Prostate gland (tissue), 2 donors: ENCODE data around the gene STAG1.

Experiments
- POLR2A ChIP-seq: fragments of 450-650 bp; IDR thresholded peaks from one replicate; pipeline ENCODE4 v1.6.1; 2016; ENCODE audit warnings: antibody characterized with exemption, mild to moderate bottlenecking
- POLR2AphosphoS5 ChIP-seq: sonication (generic); formaldehyde crosslinking; IDR thresholded peaks from one replicate; pipeline ENCODE4 v1.6.1; 2017; ENCODE audit warnings: antibody characterized with exemption
- TF ChIP-seq, protein P1 (sequence below), 4 experiments: fragments of 200-600 bp in 2 of 4; fragments of 450-650 bp in 2 of 4; sonication (generic) in 2 of 4; IDR thresholded peaks; 1 replicate in 3 of 4; 2 replicates in 1 of 4; pipeline ENCODE4 v1.5.1; 2016 to 2019; ENCODE audit warnings: antibody characterized with exemption in 4 of 4, mild to moderate bottlenecking in 2 of 4, moderate library complexity in 2 of 4

DNA sequence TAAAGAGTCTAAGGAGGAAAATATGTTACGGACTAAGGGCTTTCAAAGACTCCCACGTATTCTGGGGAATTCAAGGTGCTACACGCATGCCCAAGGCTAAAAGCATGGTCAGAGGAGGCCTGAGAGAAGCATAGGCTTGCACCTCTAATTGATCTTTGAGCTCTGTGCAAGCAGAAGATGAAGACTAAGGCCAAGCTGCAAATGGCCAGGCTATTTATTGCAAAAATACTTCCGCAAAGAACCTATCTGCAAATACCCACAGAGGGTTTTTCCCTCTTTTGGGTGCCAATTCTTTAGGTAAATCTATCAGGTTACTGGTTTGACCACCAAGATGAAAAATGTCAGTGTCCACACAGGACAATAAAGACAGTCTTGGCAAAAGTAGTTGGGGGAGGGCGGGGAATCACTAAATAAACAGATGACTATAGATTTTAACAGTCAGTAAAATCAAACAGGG lies 119.5 kb downstream of the STAG1 start:
- TF ChIP-seq, protein P1, sequence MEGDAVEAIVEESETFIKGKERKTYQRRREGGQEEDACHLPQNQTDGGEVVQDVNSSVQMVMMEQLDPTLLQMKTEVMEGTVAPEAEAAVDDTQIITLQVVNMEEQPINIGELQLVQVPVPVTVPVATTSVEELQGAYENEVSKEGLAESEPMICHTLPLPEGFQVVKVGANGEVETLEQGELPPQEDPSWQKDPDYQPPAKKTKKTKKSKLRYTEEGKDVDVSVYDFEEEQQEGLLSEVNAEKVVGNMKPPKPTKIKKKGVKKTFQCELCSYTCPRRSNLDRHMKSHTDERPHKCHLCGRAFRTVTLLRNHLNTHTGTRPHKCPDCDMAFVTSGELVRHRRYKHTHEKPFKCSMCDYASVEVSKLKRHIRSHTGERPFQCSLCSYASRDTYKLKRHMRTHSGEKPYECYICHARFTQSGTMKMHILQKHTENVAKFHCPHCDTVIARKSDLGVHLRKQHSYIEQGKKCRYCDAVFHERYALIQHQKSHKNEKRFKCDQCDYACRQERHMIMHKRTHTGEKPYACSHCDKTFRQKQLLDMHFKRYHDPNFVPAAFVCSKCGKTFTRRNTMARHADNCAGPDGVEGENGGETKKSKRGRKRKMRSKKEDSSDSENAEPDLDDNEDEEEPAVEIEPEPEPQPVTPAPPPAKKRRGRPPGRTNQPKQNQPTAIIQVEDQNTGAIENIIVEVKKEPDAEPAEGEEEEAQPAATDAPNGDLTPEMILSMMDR (IDR thresholded peaks at IDR 0.05), result no peak
- TF ChIP-seq POLR2A (no peak), POLR2AphosphoS5 (no peak)
